ENCODE results near the gene URGCP.

DNA sequence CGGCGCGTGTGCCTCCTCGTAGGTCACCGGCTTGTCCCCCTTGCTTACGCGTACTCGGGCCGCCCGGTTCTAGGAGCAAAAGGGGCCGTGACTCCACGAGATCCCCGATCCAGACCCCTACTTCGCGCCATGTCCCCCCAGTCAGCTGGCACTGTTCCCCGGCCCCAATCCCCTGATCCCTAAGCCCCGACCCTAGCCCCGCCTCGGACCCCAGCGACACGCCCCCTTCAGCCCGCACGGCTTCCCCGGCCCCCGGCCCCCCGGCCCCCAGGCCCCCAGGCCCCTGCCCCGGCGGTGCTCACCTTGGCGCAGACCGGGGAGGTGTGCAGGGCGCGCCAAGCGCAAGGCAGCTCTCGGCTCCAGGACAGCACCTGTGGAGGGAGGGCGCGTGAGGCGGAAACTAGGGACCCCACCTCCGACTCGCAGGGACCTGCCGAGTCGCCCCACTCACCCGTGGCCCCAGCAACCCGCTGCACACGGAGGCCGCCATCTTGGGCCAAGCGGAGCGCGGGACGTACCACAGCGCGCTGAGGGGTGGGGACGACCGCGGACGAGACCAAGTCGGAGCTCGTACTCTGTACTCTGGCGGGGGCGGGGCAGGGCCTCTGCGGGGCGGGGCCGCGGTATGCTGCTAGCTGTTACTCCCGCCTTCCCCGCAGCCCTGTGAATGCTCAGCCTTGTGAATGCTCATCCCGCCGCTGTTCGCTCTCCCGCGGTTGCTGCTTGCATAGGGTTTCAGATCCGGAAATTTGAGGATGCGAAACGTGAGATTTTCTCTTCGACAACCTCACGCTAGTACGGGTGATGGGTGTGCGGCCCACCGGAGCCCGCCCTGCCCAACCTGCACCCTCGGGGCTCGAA lies 37.2 kb downstream of the URGCP start, which contains the start of gene MRPS24:
- TF ChIP-seq, protein P1, sequence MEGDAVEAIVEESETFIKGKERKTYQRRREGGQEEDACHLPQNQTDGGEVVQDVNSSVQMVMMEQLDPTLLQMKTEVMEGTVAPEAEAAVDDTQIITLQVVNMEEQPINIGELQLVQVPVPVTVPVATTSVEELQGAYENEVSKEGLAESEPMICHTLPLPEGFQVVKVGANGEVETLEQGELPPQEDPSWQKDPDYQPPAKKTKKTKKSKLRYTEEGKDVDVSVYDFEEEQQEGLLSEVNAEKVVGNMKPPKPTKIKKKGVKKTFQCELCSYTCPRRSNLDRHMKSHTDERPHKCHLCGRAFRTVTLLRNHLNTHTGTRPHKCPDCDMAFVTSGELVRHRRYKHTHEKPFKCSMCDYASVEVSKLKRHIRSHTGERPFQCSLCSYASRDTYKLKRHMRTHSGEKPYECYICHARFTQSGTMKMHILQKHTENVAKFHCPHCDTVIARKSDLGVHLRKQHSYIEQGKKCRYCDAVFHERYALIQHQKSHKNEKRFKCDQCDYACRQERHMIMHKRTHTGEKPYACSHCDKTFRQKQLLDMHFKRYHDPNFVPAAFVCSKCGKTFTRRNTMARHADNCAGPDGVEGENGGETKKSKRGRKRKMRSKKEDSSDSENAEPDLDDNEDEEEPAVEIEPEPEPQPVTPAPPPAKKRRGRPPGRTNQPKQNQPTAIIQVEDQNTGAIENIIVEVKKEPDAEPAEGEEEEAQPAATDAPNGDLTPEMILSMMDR (conservative IDR thresholded peaks at IDR 0.05; ENCODE audit: low read depth, low read length), result no peak
- no peak for TF ChIP-seq EZH2 (IDR thresholded peaks at IDR 0.05; ENCODE audit: borderline replicate concordance, low read depth, low read length, poor library complexity, severe bottlenecking)
